ENCODE data around the gene TARM1.

TARM1 gene

GRCh38 chr19:54029930-54030490 lies 51.2 kb downstream of the TARM1 start:
- DNase-seq: no peak

GRCh38 chr19:54029301-54029700 lies 51.9 kb downstream of the TARM1 start:
- DNase-seq: no peak

- no peak for DNase-seq
Measured at GRCh38 chr19:54026656-54027055, 54.5 kb downstream of the TARM1 start.

- DNase-seq: no peak
Measured at GRCh38 chr19:54024660-54025059, 56.5 kb downstream of the TARM1 start.

- no peak for DNase-seq
Measured at GRCh38 chr19:54023191-54023590, 58.0 kb downstream of the TARM1 start.

- DNase-seq: no peak
Measured at GRCh38 chr19:54021932-54022331, 59.2 kb downstream of the TARM1 start.

- no peak for DNase-seq
Measured at GRCh38 chr19:54021363-54021762, 59.8 kb downstream of the TARM1 start.
